ENCODE data around the gene OR10H3. TPM values are rescaled to one million over a fixed set of nuclear protein-coding genes. Genes with fewer than 3 reads are reported as not detected.

The OR10H3 gene
- polyA plus RNA-seq, 1 of the 3 experiments (the other 2 are of a cell fraction), result not detected

DNA sequence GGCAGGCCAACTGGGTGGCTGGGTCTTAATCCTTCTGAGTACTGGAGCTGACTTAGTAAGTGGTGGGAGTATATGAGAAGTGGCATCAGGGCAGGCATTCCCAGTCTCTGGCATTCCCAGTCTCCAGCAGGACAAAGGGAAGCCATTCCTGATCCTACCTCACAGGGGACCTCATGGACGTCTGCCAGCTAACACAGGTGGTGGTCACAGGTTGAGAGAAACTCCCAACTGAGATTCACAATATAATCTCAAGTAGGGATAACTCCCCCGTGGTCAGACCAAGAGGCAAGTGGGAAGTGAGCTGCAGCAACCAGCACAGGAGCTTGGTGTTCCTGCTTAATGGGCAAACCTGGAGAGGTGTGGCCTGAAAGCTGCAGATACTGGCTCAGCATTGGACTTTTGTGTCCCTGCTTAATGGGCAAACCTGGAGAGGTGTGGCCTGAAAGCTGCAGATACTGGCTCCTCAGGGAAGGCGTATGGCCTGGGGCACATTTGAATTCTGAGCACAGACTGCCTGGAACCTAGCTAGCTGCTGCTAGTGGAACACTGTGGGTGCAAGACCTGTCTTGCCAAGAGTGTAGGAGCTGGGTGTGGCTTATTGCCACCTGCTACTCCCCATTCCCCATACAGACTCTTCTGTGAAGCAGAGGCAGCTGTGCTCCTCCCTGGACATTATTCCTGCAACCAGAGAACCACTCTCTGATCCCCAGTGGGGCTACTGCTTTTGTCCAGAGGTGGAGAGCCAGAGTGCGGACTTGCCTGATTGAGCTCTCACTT is 35.8 kb upstream of the OR10H3 start:
- Histone ChIP-seq H3K9me3 (no peaks in the 10 kb centered on the region), H3K79me2 (ENCODE audit: insufficient read depth) (no peaks in the 10 kb centered on the region), H3K36me3 (replicated peaks in 1 of 2; ENCODE audit: control insufficient read depth in 1 of 2, insufficient read depth in 2 of 2, low read length in 1 of 2) (no peaks in the 10 kb centered on the region), H2AFZ (ENCODE audit: low read depth) (no peak overlapping the region), H3K9me2 (no peaks in the 10 kb centered on the region), H3K27me3 (ENCODE audit: insufficient read depth) (no peaks in the 10 kb centered on the region), H3K4me3 (ENCODE audit: low read depth in 2 of 2, low read length in 1 of 2) (no peak overlapping the region), H4K20me1 (ENCODE audit: insufficient read depth) (no peaks in the 10 kb centered on the region), H3K4me1 (ENCODE audit: control insufficient read depth in 1 of 2, insufficient read depth in 2 of 2, low read depth in 1 of 2, low read length in 1 of 2) (peaks cover 0 to 5% of the 10 kb centered on the region in 2 experiments; a peak in 1 of 4 replicates), H3F3A (replicated peaks; ENCODE audit: insufficient read depth) (no peaks in the 10 kb centered on the region), H3K27ac (ENCODE audit: low read depth in 2 of 2, low read length in 1 of 2) (no peak overlapping the region), H3K4me2 (no peak overlapping the region), H3K9ac (no peak overlapping the region)
- CTCF ChIA-PET, result no interaction called here
- DNase-seq, result no peak
- TF ChIP-seq NFIC (IDR thresholded peaks at IDR 0.05; ENCODE audit: borderline replicate concordance), result no peak
- no peak for TF ChIP-seq GATA2 (CRISPR knock-in tag; IDR thresholded peaks at IDR 0.05)
- no peak for TF ChIP-seq POLR2AphosphoS5 (IDR thresholded peaks at IDR 0.05; ENCODE audit: low read depth, low read length)
- TF ChIP-seq, protein P1, sequence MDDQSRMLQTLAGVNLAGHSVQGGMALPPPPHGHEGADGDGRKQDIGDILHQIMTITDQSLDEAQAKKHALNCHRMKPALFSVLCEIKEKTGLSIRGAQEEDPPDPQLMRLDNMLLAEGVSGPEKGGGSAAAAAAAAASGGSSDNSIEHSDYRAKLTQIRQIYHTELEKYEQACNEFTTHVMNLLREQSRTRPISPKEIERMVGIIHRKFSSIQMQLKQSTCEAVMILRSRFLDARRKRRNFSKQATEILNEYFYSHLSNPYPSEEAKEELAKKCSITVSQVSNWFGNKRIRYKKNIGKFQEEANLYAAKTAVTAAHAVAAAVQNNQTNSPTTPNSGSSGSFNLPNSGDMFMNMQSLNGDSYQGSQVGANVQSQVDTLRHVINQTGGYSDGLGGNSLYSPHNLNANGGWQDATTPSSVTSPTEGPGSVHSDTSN (IDR thresholded peaks at IDR 0.05), result no peak
- no peak for TF ChIP-seq FOXJ3 (CRISPR knock-in tag; IDR thresholded peaks at IDR 0.05)
- TF ChIP-seq GABPA (IDR thresholded peaks at IDR 0.05; ENCODE audit: low read depth), result no peak
- TF ChIP-seq, protein P2, sequence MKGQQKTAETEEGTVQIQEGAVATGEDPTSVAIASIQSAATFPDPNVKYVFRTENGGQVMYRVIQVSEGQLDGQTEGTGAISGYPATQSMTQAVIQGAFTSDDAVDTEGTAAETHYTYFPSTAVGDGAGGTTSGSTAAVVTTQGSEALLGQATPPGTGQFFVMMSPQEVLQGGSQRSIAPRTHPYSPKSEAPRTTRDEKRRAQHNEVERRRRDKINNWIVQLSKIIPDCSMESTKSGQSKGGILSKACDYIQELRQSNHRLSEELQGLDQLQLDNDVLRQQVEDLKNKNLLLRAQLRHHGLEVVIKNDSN (IDR thresholded peaks at IDR 0.05; ENCODE audit: borderline replicate concordance, low read depth), result no peak
- TF ChIP-seq NRF1 (IDR thresholded peaks at IDR 0.05; ENCODE audit: low read depth, low read length), result no peak
- TF ChIP-seq SIN3A (IDR thresholded peaks at IDR 0.05; ENCODE audit: borderline replicate concordance, low read depth, low read length), result no peak
- TF ChIP-seq EP300 (IDR thresholded peaks at IDR 0.05; ENCODE audit: borderline replicate concordance in 1 of 2, low read depth in 1 of 2, low read length in 1 of 2), result no peak
- TF ChIP-seq, protein P3, sequence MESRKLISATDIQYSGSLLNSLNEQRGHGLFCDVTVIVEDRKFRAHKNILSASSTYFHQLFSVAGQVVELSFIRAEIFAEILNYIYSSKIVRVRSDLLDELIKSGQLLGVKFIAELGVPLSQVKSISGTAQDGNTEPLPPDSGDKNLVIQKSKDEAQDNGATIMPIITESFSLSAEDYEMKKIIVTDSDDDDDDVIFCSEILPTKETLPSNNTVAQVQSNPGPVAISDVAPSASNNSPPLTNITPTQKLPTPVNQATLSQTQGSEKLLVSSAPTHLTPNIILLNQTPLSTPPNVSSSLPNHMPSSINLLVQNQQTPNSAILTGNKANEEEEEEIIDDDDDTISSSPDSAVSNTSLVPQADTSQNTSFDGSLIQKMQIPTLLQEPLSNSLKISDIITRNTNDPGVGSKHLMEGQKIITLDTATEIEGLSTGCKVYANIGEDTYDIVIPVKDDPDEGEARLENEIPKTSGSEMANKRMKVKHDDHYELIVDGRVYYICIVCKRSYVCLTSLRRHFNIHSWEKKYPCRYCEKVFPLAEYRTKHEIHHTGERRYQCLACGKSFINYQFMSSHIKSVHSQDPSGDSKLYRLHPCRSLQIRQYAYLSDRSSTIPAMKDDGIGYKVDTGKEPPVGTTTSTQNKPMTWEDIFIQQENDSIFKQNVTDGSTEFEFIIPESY (IDR thresholded peaks at IDR 0.05; ENCODE audit: borderline replicate concordance, low read depth), result no peak
- TF ChIP-seq, protein P4, sequence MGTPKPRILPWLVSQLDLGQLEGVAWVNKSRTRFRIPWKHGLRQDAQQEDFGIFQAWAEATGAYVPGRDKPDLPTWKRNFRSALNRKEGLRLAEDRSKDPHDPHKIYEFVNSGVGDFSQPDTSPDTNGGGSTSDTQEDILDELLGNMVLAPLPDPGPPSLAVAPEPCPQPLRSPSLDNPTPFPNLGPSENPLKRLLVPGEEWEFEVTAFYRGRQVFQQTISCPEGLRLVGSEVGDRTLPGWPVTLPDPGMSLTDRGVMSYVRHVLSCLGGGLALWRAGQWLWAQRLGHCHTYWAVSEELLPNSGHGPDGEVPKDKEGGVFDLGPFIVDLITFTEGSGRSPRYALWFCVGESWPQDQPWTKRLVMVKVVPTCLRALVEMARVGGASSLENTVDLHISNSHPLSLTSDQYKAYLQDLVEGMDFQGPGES (IDR thresholded peaks at IDR 0.05; ENCODE audit: low read depth, low read length), result no peak
- TF ChIP-seq JUND (IDR thresholded peaks at IDR 0.05), result no peak
- WGBS (ENCODE audit: low lambda C conversion rate), result 8% methylated on average over 4 of the region's 4 CpGs
- POLR2A ChIA-PET, result no interaction called here

Measured in SK-N-SH (cell line).